A549 (cell line): ENCODE measurements around the gene ABCC1. TPM values are rescaled to one million over a fixed set of nuclear protein-coding genes. Genes with fewer than 3 reads are reported as not detected.

Source experiments
- ATAC-seq, 2 experiments: fragments of 200-7000 bp in 1 of 2; fragments of >200 bp in 1 of 2; cut with Nextera tagmentation in 1 of 2; cut with Tn5 transposase in 1 of 2; 3 replicates each; pipeline versions ENCODE4 v1.8.0 to v1.9.1; 2018 to 2020; ENCODE audit warnings: mild to moderate bottlenecking in 1 of 2, moderate library complexity in 1 of 2
- CTCF ChIA-PET: fragments of 300-600 bp; sonication (Branson Sonifier 250); formaldehyde crosslinking; extraction: SDS; loops from one replicate; lab custom pipeline; 2021; ENCODE audit warnings: antibody characterized with exemption, inconsistent platforms; lab: Yijun Ruan, JAX
- POLR2A ChIA-PET: fragments of 350-600 bp; formaldehyde crosslinking; extraction: SDS; loops from one replicate; lab custom pipeline; 2021; ENCODE audit warnings: antibody characterized with exemption, inconsistent platforms; lab: Yijun Ruan, JAX
- DNase-seq, 2 experiments: peaks; one replicate each; pipeline versions ENCODE4 v3.0.0 to v3.0.0-alpha.2; 2011 to 2016; ENCODE audit warnings: low read depth in 1 of 2, low spot score in 1 of 2
- FAIRE-seq: peaks from 2 replicates; lab custom pipeline; 2011; peaks lifted over from hg19 to GRCh38; lab: Jason Lieb, UNC
- H3K27ac ChIP-seq, 2 experiments: fragments of >200 bp; sonication (Bioruptor Twin); formaldehyde crosslinking; 3 replicates each; pipeline ENCODE4 v1.5.1; 2016 to 2017
- H3K4me1 ChIP-seq: fragments of >200 bp; sonication (Bioruptor Twin); formaldehyde crosslinking; 3 replicates; pipeline ENCODE4 v1.6.1; 2016
- H3K4me2 ChIP-seq: fragments of >200 bp; sonication (Bioruptor Twin); formaldehyde crosslinking; 3 replicates; pipeline ENCODE4 v1.6.1; 2016
- H3K4me3 ChIP-seq: fragments of >200 bp; sonication (Bioruptor Twin); formaldehyde crosslinking; 3 replicates; pipeline ENCODE4 v1.5.1; 2016
- H3K9me3 ChIP-seq: fragments of >200 bp; sonication (Bioruptor Twin); formaldehyde crosslinking; 3 replicates; pipeline ENCODE4 v1.6.1; 2016
- BHLHE40 ChIP-seq: IDR thresholded peaks from 2 replicates; pipeline ENCODE4 v1.6.1; 2012; ENCODE audit warnings: low read depth, low read length, inconsistent platforms
- CHD2 ChIP-seq: fragments of 150-350 bp; IDR thresholded peaks from 2 replicates; pipeline ENCODE4 v1.6.1; 2014; ENCODE audit warnings: low read length; ENCODE audit not compliant: partially characterized antibody
- CHD4 ChIP-seq: fragments of 200-600 bp; sonication (generic); IDR thresholded peaks from 2 replicates; pipeline ENCODE4 v1.6.1; 2016; ENCODE audit warnings: antibody characterized with exemption, mild to moderate bottlenecking, borderline replicate concordance
- EHF ChIP-seq: fragments of 250-450 bp; sonication (Bioruptor Pico); IDR thresholded peaks from 2 replicates; pipeline ENCODE4 v1.5.0; 2020; ENCODE audit warnings: mild to moderate bottlenecking
- EHMT2 ChIP-seq: fragments of 200-600 bp; sonication (generic); IDR thresholded peaks from 2 replicates; pipeline ENCODE4 v1.6.1; 2016; ENCODE audit warnings: antibody characterized with exemption, low read depth, mild to moderate bottlenecking, moderate library complexity
- EP300 ChIP-seq, 2 experiments: fragments of >200 bp; sonication (Bioruptor Twin); formaldehyde crosslinking; IDR thresholded peaks; 2 replicates in 1 of 2; 3 replicates in 1 of 2; pipeline ENCODE4 v1.6.1; 2016 to 2017
- FOSB ChIP-seq: fragments of 250-450 bp; sonication (Bioruptor Pico); IDR thresholded peaks from 2 replicates; pipeline ENCODE4 v1.5.0; 2020; ENCODE audit warnings: mild to moderate bottlenecking, moderate library complexity
- GATA3 ChIP-seq: IDR thresholded peaks from 2 replicates; pipeline ENCODE4 v1.6.1; 2012; ENCODE audit warnings: borderline replicate concordance
- JUNB ChIP-seq: fragments of >200 bp; sonication (Bioruptor Twin); formaldehyde crosslinking; IDR thresholded peaks from 2 replicates; pipeline ENCODE4 v1.6.1; 2016
- NR3C1 ChIP-seq: fragments of >200 bp; sonication (Bioruptor Twin); formaldehyde crosslinking; IDR thresholded peaks from 3 replicates; pipeline ENCODE4 v1.6.1; 2017
- RFX5 ChIP-seq: fragments of 450-650 bp; IDR thresholded peaks from 2 replicates; pipeline ENCODE4 v1.7.1; 2014; ENCODE audit warnings: antibody characterized with exemption, mild to moderate bottlenecking, moderate library complexity
- TFCP2L1 ChIP-seq: fragments of 250-450 bp; sonication (Bioruptor Pico); IDR thresholded peaks from 2 replicates; pipeline ENCODE4 v1.5.0; 2021; ENCODE audit warnings: mild to moderate bottlenecking
- TP53 ChIP-seq: fragments of 250-450 bp; sonication (Bioruptor Pico); IDR thresholded peaks from 2 replicates; pipeline ENCODE4 v1.5.0; 2021; ENCODE audit warnings: mild to moderate bottlenecking, moderate library complexity
- ZNF302 ChIP-seq: fragments of 250-450 bp; sonication (Bioruptor Pico); IDR thresholded peaks from 2 replicates; pipeline ENCODE4 v1.9.0; 2021; ENCODE audit warnings: inconsistent platforms, mild to moderate bottlenecking, moderate library complexity
- WGBS: methylation state at CpG from one replicate; pipeline ENCODE4 v1.1.6; 2017; ENCODE audit errors: missing lambda C conversion rate; 5-methylcytosine and 5-hydroxymethylcytosine counted together
- polyA plus RNA-seq, 4 experiments: library from polyadenylated mRNA; depleted of rRNA in 3 of 4; stranded (reverse); fragments of >200 nt; fragmentation: RNase III in 1 of 4; extraction: RNeasy Plus Mini Kit Qiagen cat#74134 plus additional on column Dnase treatment in 1 of 4; gene quantifications; 2 replicates in 3 of 4; 3 replicates in 1 of 4; pipeline ENCODE4 v1.2.3, GENCODE V29; 2011 to 2017
- TF ChIP-seq, protein P1 (sequence below): fragments of 450-650 bp; IDR thresholded peaks from 2 replicates; pipeline ENCODE4 v1.6.1; 2014; ENCODE audit warnings: antibody characterized with exemption
- TF ChIP-seq, protein P2 (sequence below): fragments of 250-450 bp; sonication (Bioruptor Pico); IDR thresholded peaks from 2 replicates; pipeline ENCODE4 v1.5.0; 2021; ENCODE audit warnings: mild to moderate bottlenecking, moderate library complexity, borderline replicate concordance
- TF ChIP-seq, protein P3 (sequence below): fragments of >200 bp; sonication (Bioruptor Twin); formaldehyde crosslinking; IDR thresholded peaks from 3 replicates; pipeline ENCODE4 v1.5.1; 2016
- TF ChIP-seq, protein P4 (sequence below): fragments of >200 bp; sonication (Bioruptor Twin); formaldehyde crosslinking; IDR thresholded peaks from 3 replicates; pipeline ENCODE4 v1.6.1; 2016

Gene ABCC1
- polyA plus RNA-seq, 2 of the 4 experiments (the other 2 are of a cell fraction) = 56.5 to 93.8 TPM

DNA sequence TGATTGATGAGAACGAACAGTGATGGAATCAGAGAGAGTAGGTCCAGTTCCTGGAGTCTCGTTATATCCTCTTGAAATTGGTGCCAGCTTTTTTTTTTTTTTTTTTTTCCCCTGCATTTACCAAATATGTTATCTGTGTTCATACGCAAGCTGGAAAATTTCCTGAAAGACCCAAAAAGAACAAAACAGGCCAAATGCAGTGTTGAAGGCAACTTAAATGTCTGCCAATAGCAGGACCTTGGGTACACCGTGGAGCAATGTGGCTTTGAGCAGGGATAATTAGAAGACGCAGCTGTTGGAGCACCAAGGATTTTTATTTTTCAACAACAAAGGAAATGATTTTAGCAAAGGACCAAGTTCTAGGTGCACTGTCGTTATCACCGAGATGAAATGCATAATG lies 168.9 kb downstream of the ABCC1 start:
- H3K9me3 ChIP-seq = peaks cover 4% of the 10 kb centered on the region; the same call in 1 of the 3 replicates
- no peak overlapping the region for H3K27ac ChIP-seq
- FAIRE-seq = no peak
- 96% methylated on average over 7 of the region's 7 CpGs for WGBS
- TF ChIP-seq FOSB (CRISPR knock-in tag) = no peak
- TF ChIP-seq TFCP2L1 (CRISPR knock-in tag) = no peak
- TF ChIP-seq, protein P1, sequence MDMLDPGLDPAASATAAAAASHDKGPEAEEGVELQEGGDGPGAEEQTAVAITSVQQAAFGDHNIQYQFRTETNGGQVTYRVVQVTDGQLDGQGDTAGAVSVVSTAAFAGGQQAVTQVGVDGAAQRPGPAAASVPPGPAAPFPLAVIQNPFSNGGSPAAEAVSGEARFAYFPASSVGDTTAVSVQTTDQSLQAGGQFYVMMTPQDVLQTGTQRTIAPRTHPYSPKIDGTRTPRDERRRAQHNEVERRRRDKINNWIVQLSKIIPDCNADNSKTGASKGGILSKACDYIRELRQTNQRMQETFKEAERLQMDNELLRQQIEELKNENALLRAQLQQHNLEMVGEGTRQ = no peak
- no peak for TF ChIP-seq GATA3
- no peak for TF ChIP-seq CHD4
- no peak for TF ChIP-seq NR3C1
- no peak for TF ChIP-seq ZNF302 (CRISPR knock-in tag)
- TF ChIP-seq EP300 (IDR thresholded peaks at IDR 0.05) = no peak
- no peak for TF ChIP-seq BHLHE40
- TF ChIP-seq, protein P2, sequence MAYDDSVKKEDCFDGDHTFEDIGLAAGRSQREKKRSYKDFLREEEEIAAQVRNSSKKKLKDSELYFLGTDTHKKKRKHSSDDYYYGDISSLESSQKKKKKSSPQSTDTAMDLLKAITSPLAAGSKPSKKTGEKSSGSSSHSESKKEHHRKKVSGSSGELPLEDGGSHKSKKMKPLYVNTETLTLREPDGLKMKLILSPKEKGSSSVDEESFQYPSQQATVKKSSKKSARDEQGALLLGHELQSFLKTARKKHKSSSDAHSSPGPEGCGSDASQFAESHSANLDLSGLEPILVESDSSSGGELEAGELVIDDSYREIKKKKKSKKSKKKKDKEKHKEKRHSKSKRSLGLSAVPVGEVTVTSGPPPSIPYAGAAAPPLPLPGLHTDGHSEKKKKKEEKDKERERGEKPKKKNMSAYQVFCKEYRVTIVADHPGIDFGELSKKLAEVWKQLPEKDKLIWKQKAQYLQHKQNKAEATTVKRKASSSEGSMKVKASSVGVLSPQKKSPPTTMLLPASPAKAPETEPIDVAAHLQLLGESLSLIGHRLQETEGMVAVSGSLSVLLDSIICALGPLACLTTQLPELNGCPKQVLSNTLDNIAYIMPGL (CRISPR knock-in tag) = no peak
- ChIA-PET POLR2A (interaction anchor here (0.6 kb wide), 1 partner anchor 16 kb away, joined by 5 read pairs; no protein-coding TSS in a partner anchor), CTCF (interaction anchor here (1.1 to 2.2 kb wide), 2 partner anchors 24 to 340 kb away, joined by 3 to 7 read pairs; no protein-coding TSS in a partner anchor)
- no peak for ATAC-seq
- no peak for DNase-seq
- no peak overlapping the region for H3K4me2 ChIP-seq
- H3K4me1 ChIP-seq = no peaks in the 10 kb centered on the region
- no peak overlapping the region for H3K4me3 ChIP-seq

DNA sequence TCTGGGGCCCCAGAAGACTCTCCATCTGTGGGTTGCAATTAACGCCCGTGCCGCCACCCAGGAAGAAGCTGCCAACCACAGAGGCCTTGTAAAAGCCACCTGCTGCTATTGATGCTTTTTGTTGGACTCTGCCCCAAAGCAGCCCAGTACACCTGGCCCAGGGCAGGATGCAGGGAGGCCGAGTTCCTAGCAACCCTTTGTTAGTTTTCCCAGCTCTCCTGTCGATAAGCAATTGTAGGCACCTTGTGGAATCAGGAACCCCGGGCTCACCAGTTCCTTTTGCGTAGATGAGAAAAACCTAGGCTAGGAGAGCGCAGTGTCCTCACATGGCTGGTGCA lies 170.6 kb downstream of the ABCC1 start:
- ATAC-seq = no peak; a peak in 1 of 6 replicates
- H3K4me1 ChIP-seq = no peaks in the 10 kb centered on the region
- POLR2A ChIA-PET = interaction anchor here (0.6 kb wide), 1 partner anchor 26 kb away, joined by 8 read pairs; no protein-coding TSS in a partner anchor
- H3K4me3 ChIP-seq = no peak overlapping the region
- H3K9me3 ChIP-seq = peaks cover 15% of the 10 kb centered on the region
- H3K27ac ChIP-seq = no peak overlapping the region
- CTCF ChIA-PET = interaction anchor here (0.9 to 2.2 kb wide), 3 partner anchors 9 to 342 kb away, joined by 3 to 7 read pairs (median 4); no protein-coding TSS in a partner anchor
- FAIRE-seq = no peak
- H3K4me2 ChIP-seq = no peak overlapping the region
- no peak for DNase-seq
- WGBS = 90% methylated on average over 8 of the region's 8 CpGs
- TF ChIP-seq, protein P3, sequence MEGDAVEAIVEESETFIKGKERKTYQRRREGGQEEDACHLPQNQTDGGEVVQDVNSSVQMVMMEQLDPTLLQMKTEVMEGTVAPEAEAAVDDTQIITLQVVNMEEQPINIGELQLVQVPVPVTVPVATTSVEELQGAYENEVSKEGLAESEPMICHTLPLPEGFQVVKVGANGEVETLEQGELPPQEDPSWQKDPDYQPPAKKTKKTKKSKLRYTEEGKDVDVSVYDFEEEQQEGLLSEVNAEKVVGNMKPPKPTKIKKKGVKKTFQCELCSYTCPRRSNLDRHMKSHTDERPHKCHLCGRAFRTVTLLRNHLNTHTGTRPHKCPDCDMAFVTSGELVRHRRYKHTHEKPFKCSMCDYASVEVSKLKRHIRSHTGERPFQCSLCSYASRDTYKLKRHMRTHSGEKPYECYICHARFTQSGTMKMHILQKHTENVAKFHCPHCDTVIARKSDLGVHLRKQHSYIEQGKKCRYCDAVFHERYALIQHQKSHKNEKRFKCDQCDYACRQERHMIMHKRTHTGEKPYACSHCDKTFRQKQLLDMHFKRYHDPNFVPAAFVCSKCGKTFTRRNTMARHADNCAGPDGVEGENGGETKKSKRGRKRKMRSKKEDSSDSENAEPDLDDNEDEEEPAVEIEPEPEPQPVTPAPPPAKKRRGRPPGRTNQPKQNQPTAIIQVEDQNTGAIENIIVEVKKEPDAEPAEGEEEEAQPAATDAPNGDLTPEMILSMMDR = no peak
- TF ChIP-seq EHF (CRISPR knock-in tag) (no peak), NR3C1 (no peak), TP53 (CRISPR knock-in tag) (no peak), CHD2 (no peak), RFX5 (no peak), EHMT2 (no peak), JUNB (no peak)
- TF ChIP-seq, protein P4, sequence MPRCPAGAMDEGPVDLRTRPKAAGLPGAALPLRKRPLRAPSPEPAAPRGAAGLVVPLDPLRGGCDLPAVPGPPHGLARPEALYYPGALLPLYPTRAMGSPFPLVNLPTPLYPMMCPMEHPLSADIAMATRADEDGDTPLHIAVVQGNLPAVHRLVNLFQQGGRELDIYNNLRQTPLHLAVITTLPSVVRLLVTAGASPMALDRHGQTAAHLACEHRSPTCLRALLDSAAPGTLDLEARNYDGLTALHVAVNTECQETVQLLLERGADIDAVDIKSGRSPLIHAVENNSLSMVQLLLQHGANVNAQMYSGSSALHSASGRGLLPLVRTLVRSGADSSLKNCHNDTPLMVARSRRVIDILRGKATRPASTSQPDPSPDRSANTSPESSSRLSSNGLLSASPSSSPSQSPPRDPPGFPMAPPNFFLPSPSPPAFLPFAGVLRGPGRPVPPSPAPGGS = no peak
- TF ChIP-seq, protein P1 = no peak
